HCT116 (cell line): ENCODE data around the gene PTCD1. TPM values are rescaled to one million over a fixed set of nuclear protein-coding genes. Genes with fewer than 3 reads are reported as not detected.

Source experiments
- ATAC-seq: fragments of 200-7000 bp; cut with Tn5 transposase; 2 replicates; pipeline ENCODE4 v1.9.1; 2020; ENCODE audit warnings: mild to moderate bottlenecking, moderate library complexity
- BruUV-seq: library from RNA; stranded (reverse); fragments of 400-500 nt; replicated peaks from 2 replicates; lab custom pipeline; 2021; lab: Mats Ljungman, UMichigan
- CTCF ChIA-PET: fragments of 300-600 bp; sonication (Branson Sonifier 250); formaldehyde crosslinking; loops from one replicate; lab custom pipeline; 2021; ENCODE audit warnings: antibody characterized with exemption; lab: Charles Lee
- POLR2A ChIA-PET: fragments of 300-600, 350-600 bp; sonication (Branson Sonifier 250); formaldehyde crosslinking; loops from one replicate; lab custom pipeline; 2021; ENCODE audit warnings: antibody characterized with exemption; lab: Charles Lee
- RAD21 ChIA-PET, 2 experiments: fragments of 300-600 bp; sonication (Branson Sonifier 250); formaldehyde crosslinking; loops; one replicate each; lab custom pipeline; 2023; ENCODE audit warnings: low total read pairs in 2 of 2; ENCODE audit not compliant: uncharacterized antibody in 2 of 2, unreplicated experiment in 2 of 2, low non-redundant PET in 1 of 2; lab: Charles Lee
- DNase-seq: peaks from one replicate; pipeline ENCODE4 v3.0.0-alpha.2; 2010; ENCODE audit warnings: low read depth, low spot score
- H2AFZ ChIP-seq: fragments of 200-600 bp; shearing (Covaris generic), sonication (generic); 2 replicates; pipeline ENCODE4 v1.6.1; 2017; ENCODE audit warnings: low read depth, mixed run types, mixed read lengths, antibody characterized with exemption, low read length; ENCODE audit not compliant: poor library complexity, severe bottlenecking
- H3K27ac ChIP-seq: 2 replicates; pipeline ENCODE4 v1.5.1; 2012; ENCODE audit warnings: low read depth, low read length
- H3K27me3 ChIP-seq: fragments of 200-600 bp; sonication (generic); 2 replicates; pipeline ENCODE4 v1.6.1; 2016; ENCODE audit warnings: mixed run types, low read length, mixed read lengths; ENCODE audit not compliant: insufficient read depth
- H3K36me3 ChIP-seq, 2 experiments: fragments of 200-500 bp in 1 of 2; fragments of 200-600 bp in 1 of 2; sonication (Bioruptor generic) in 1 of 2; sonication (generic) in 1 of 2; 2 replicates each; pipeline versions ENCODE4 v1.5.1 to v1.6.1; 2014 to 2016; ENCODE audit warnings: low read length in 2 of 2, inconsistent platforms in 1 of 2, mixed read lengths in 1 of 2, mixed run types in 1 of 2; ENCODE audit not compliant: insufficient read depth in 2 of 2, control insufficient read depth in 1 of 2
- H3K4me1 ChIP-seq, 2 experiments: fragments of 200-600 bp in 1 of 2; sonication (generic) in 1 of 2; 2 replicates each; pipeline versions ENCODE4 v1.5.1 to v1.6.1; 2012 to 2017; ENCODE audit warnings: low read length in 2 of 2, inconsistent platforms in 1 of 2, mild to moderate bottlenecking in 1 of 2, mixed read lengths in 1 of 2, mixed run types in 1 of 2, moderate library complexity in 1 of 2; ENCODE audit not compliant: insufficient read depth in 2 of 2, control insufficient read depth in 1 of 2
- H3K4me2 ChIP-seq: fragments of 200-600 bp; sonication (generic); 2 replicates; pipeline ENCODE4 v1.6.1; 2017; ENCODE audit warnings: mixed run types, low read length, mixed read lengths
- H3K4me3 ChIP-seq, 2 experiments: fragments of 200-600 bp in 1 of 2; sonication (generic) in 1 of 2; replicated peaks in 1 of 2; 2 replicates each; pipeline ENCODE4 v1.5.1; 2011 to 2016; ENCODE audit warnings: low read length in 2 of 2, control low read depth in 1 of 2, low read depth in 1 of 2, mild to moderate bottlenecking in 1 of 2, mixed read lengths in 1 of 2, mixed run types in 1 of 2
- H3K79me2 ChIP-seq: fragments of 200-600 bp; sonication (generic); 2 replicates; pipeline ENCODE4 v1.6.1; 2017; ENCODE audit warnings: mild to moderate bottlenecking, mixed run types, low read length, moderate library complexity, mixed read lengths; ENCODE audit not compliant: insufficient read depth
- H3K9ac ChIP-seq: fragments of 200-600 bp; sonication (generic); 2 replicates; pipeline ENCODE4 v1.6.1; 2016; ENCODE audit warnings: low read length, mixed read lengths
- H3K9me2 ChIP-seq: fragments of 200-600 bp; sonication (generic), shearing (Covaris generic); 2 replicates; pipeline ENCODE4 v1.6.1; 2017; ENCODE audit warnings: mixed run types, mild to moderate bottlenecking, moderate library complexity; ENCODE audit not compliant: insufficient read depth
- H3K9me3 ChIP-seq, 2 experiments: fragments of 200-500 bp in 1 of 2; fragments of 200-600 bp in 1 of 2; sonication (Bioruptor generic) in 1 of 2; sonication (generic) in 1 of 2; 2 replicates each; pipeline ENCODE4 v1.6.1; 2014 to 2017; ENCODE audit warnings: low read length in 2 of 2, mixed read lengths in 2 of 2, inconsistent platforms in 1 of 2, low read depth in 1 of 2, mild to moderate bottlenecking in 1 of 2, mixed run types in 1 of 2, moderate library complexity in 1 of 2; ENCODE audit not compliant: control insufficient read depth in 1 of 2, insufficient read depth in 1 of 2
- H4K20me1 ChIP-seq: fragments of 200-600 bp; sonication (generic), shearing (Covaris generic); 2 replicates; pipeline ENCODE4 v1.6.1; 2017; ENCODE audit warnings: mixed run types, mild to moderate bottlenecking, moderate library complexity; ENCODE audit not compliant: insufficient read depth
- ATF3 ChIP-seq: IDR thresholded peaks from 2 replicates; pipeline ENCODE4 v1.6.1; 2012
- CEBPB ChIP-seq: IDR thresholded peaks from 2 replicates; pipeline ENCODE4 v1.6.1; 2012; ENCODE audit warnings: low read depth
- EGR1 ChIP-seq: IDR thresholded peaks from 2 replicates; pipeline ENCODE4 v1.6.1; 2012; ENCODE audit warnings: low read depth
- ELF1 ChIP-seq: IDR thresholded peaks from 2 replicates; pipeline ENCODE4 v1.6.1; 2012; ENCODE audit warnings: low read depth, borderline replicate concordance
- EZH2phosphoT487 ChIP-seq: fragments of 200-600 bp; IDR thresholded peaks from 2 replicates; pipeline ENCODE4 v1.6.1; 2018; ENCODE audit warnings: antibody characterized with exemption, borderline replicate concordance
- JUND ChIP-seq: IDR thresholded peaks from 2 replicates; pipeline ENCODE4 v1.6.1; 2012
- MAX ChIP-seq: IDR thresholded peaks from 2 replicates; pipeline ENCODE4 v1.6.1; 2012
- POLR2A ChIP-seq: IDR thresholded peaks from 2 replicates; pipeline ENCODE4 v1.7.0; 2011; ENCODE audit warnings: borderline replicate concordance; ENCODE audit not compliant: insufficient read depth, insufficient read length; ENCODE audit errors: extremely low read depth
- POLR2AphosphoS5 ChIP-seq: IDR thresholded peaks from 2 replicates; pipeline ENCODE4 v1.6.1; 2011; ENCODE audit warnings: mild to moderate bottlenecking, low read depth, low read length, moderate library complexity
- SIN3A ChIP-seq: IDR thresholded peaks from 2 replicates; pipeline ENCODE4 v1.6.1; 2012; ENCODE audit warnings: low read depth
- SP1 ChIP-seq: IDR thresholded peaks from 2 replicates; pipeline ENCODE4 v1.6.1; 2012; ENCODE audit warnings: low read depth
- SRF ChIP-seq: IDR thresholded peaks from 2 replicates; pipeline ENCODE4 v1.6.1; 2012; ENCODE audit warnings: low read depth
- YY1 ChIP-seq: IDR thresholded peaks from 2 replicates; pipeline ENCODE4 v1.6.1; 2011; ENCODE audit warnings: low read length, low read depth, moderate library complexity, mild to moderate bottlenecking; ENCODE audit not compliant: insufficient replicate concordance; ENCODE audit errors: extremely low read depth
- ZFX ChIP-seq: fragments of 450-650 bp; IDR thresholded peaks from 2 replicates; pipeline ENCODE4 v1.6.1; 2017
- intact Hi-C: fragments of 100-400 bp; cut with micrococcal nuclease; formaldehyde crosslinking; loops from 2 replicates; pipeline ENCODE4 v1.10.0; 2022
- total RNA-seq: library from RNA; stranded (reverse); gene quantifications from one replicate; pipeline ENCODE4 v1.2.1, GENCODE V29; 2021; ENCODE audit not compliant: unreplicated experiment

Gene PTCD1
- total RNA-seq, 1 experiment from 2014 or later = 9.2 TPM

GRCh38 chr7:99408379-99409191 lies 30.0 kb downstream of the PTCD1 start, which contains the start of the genes BUD31 and PDAP1:
TSS of gene BUD31 (plus strand) at chr7:99408969. CDS start at chr7:99411093, 2,124 bp downstream.
TSS of gene PDAP1 (minus strand) at chr7:99408597. CDS start at chr7:99408548, 49 bp downstream.
- no peak within 1 kb of the TSS for H2AFZ ChIP-seq
- no peaks in the 10 kb centered on the region for H3K27me3 ChIP-seq
- DNase-seq (peak; percentile 89), ATAC-seq (peak; percentile 86)
- peak within 1 kb of the TSS; percentile 92 to 100 for H3K4me3 ChIP-seq
- no peaks in the 10 kb centered on the region for H3K9me2 ChIP-seq
- H3K9ac ChIP-seq = peak within 1 kb of the TSS; percentile 89
- RAD21 ChIA-PET = no interaction called here
- H4K20me1 ChIP-seq = no peaks in the 10 kb centered on the region; the same call in 1 of the 2 replicates
- peak within 1 kb of the TSS; percentile 94 for H3K27ac ChIP-seq
- TF ChIP-seq YY1 = peak; percentile 52
- TF ChIP-seq ZFX = peak; percentile 93
- TF ChIP-seq CEBPB = peak; percentile 100
- TF ChIP-seq SRF = no peak; the same call in 1 of the 2 replicates
- TF ChIP-seq SIN3A = peak; percentile 72
- TF ChIP-seq POLR2A = peak; percentile 93
- TF ChIP-seq EZH2phosphoT487 = no peak
- TF ChIP-seq MAX = peak; percentile 81
- TF ChIP-seq EGR1 = no peak
- peak; percentile 97 for TF ChIP-seq ATF3
- peak; percentile 89 for TF ChIP-seq SP1
- TF ChIP-seq POLR2AphosphoS5 = peak; percentile 97
- peak; percentile 65; the same call in 1 of the 2 replicates for TF ChIP-seq ELF1
- no peak for TF ChIP-seq JUND
- peaks cover 23 to 45% of the 10 kb centered on the region in 2 experiments; a peak in 3 of 4 replicates for H3K36me3 ChIP-seq
- POLR2A ChIA-PET = interaction anchor here (0.6 to 1.5 kb wide), 10 partner anchors 10 to 150 kb away, joined by 3 to 6 read pairs (median 4); partner anchors contain the start of genes ZKSCAN5 and ZNF655
- intact Hi-C loops = no loop called here
- no peaks in the 10 kb centered on the region for H3K9me3 ChIP-seq
- no TSS peak for BruUV-seq
- CTCF ChIA-PET = no interaction called here
- peaks cover 13 to 19% of the 10 kb centered on the region in 2 experiments; a peak in 3 of 4 replicates for H3K4me1 ChIP-seq
- peak within 1 kb of the TSS; percentile 96 for H3K4me2 ChIP-seq
- H3K79me2 ChIP-seq = peaks cover 88% of the 10 kb centered on the region
